ENCODE measurements around the gene FASTK. TPM values are rescaled to one million over a fixed set of nuclear protein-coding genes. Genes with fewer than 3 reads are reported as not detected.
A peak's percentile ranks its signal among the peaks of the same experiment; 100 is the strongest.
"Not testable (repeated sequence)": the region's sequence is repeated elsewhere in the genome, so short reads cannot be mapped to it uniquely, and the experiment has no call there.

The FASTK gene
- total RNA-seq, 1 donor from 2014 or later = 75.7 TPM

GRCh38 chr7:151028948-151029501 lies 51.6 kb downstream of the FASTK start:
- TF ChIP-seq, protein P1, sequence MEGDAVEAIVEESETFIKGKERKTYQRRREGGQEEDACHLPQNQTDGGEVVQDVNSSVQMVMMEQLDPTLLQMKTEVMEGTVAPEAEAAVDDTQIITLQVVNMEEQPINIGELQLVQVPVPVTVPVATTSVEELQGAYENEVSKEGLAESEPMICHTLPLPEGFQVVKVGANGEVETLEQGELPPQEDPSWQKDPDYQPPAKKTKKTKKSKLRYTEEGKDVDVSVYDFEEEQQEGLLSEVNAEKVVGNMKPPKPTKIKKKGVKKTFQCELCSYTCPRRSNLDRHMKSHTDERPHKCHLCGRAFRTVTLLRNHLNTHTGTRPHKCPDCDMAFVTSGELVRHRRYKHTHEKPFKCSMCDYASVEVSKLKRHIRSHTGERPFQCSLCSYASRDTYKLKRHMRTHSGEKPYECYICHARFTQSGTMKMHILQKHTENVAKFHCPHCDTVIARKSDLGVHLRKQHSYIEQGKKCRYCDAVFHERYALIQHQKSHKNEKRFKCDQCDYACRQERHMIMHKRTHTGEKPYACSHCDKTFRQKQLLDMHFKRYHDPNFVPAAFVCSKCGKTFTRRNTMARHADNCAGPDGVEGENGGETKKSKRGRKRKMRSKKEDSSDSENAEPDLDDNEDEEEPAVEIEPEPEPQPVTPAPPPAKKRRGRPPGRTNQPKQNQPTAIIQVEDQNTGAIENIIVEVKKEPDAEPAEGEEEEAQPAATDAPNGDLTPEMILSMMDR (IDR thresholded peaks at IDR 0.05; ENCODE audit: borderline replicate concordance) = no peak
- DNase-seq = no peak
- H3K4me3 ChIP-seq = peak overlapping the region; percentile 85
- peaks cover 6% of the 10 kb centered on the region for H3K36me3 ChIP-seq
- intact Hi-C loops (cut with micrococcal nuclease) = no loop called here
- H3K27me3 ChIP-seq (ENCODE audit: low read depth) = no peaks in the 10 kb centered on the region
- H3K9me3 ChIP-seq (replicated peaks) = no peaks in the 10 kb centered on the region
- peaks cover 26% of the 10 kb centered on the region for H3K4me1 ChIP-seq
- H3K27ac ChIP-seq (replicated peaks) = peak overlapping the region; percentile 93

- peak within 1 kb of the TSS; percentile 85 for H3K4me3 ChIP-seq
- peaks cover 24% of the 10 kb centered on the region for H3K4me1 ChIP-seq
- H3K36me3 ChIP-seq = peaks cover 6% of the 10 kb centered on the region
- TF ChIP-seq, protein P1 (IDR thresholded peaks at IDR 0.05; ENCODE audit: borderline replicate concordance) = peak; percentile 72
- peak; percentile 96 for DNase-seq
- intact Hi-C loops (cut with micrococcal nuclease) = no loop called here
- peaks cover 4% of the 10 kb centered on the region for H3K27me3 ChIP-seq (ENCODE audit: low read depth)
- H3K27ac ChIP-seq (replicated peaks) = peak within 1 kb of the TSS; percentile 93
- no peaks in the 10 kb centered on the region for H3K9me3 ChIP-seq (replicated peaks)
Measured at GRCh38 chr7:151028131-151028947, 52.3 kb downstream of the FASTK start, which contains the start of gene ABCB8. Gene ABCB8 (plus strand): TSS chr7:151028450. CDS start chr7:151028516, 66 bp downstream.

DNA sequence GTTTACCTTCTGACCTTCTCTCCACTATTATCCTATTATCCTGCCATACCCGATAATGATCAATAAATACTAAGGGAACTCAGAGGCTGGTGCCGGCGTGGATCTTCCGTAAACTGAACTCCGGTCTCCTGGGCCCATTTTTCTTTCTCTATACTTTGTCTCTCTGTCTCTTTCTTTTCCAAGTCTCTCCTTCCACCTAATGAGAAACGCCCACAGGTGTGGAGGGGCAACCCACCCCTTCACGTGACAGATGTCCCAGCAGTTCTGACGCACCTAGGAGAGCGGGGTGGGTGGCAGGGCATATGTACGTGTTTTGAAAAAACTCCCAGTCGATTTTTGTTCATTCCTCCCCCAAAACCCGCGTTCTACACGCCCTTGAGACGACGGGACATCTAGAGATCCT lies 52.9 kb downstream of the FASTK start:
- H3K27me3 ChIP-seq (ENCODE audit: low read depth); H3K9me3 ChIP-seq (replicated peaks); intact Hi-C loops (cut with micrococcal nuclease); DNase-seq; H3K36me3 ChIP-seq: not testable (repeated sequence)
- Histone ChIP-seq H3K4me1 (peaks cover 24% of the 10 kb centered on the region), H3K27ac (replicated peaks) (peak overlapping the region; percentile 93), H3K4me3 (peak overlapping the region; percentile 85)

- H3K36me3 ChIP-seq; DNase-seq; H3K9me3 ChIP-seq (replicated peaks); intact Hi-C loops (cut with micrococcal nuclease): not testable (repeated sequence)
- H3K4me3 ChIP-seq = peak overlapping the region; percentile 85
- H3K27me3 ChIP-seq (ENCODE audit: low read depth) = peaks cover 12% of the 10 kb centered on the region
- peaks cover 24% of the 10 kb centered on the region for H3K4me1 ChIP-seq
- H3K27ac ChIP-seq (replicated peaks) = peak overlapping the region; percentile 93
Measured at GRCh38 chr7:151026771-151027727, 53.6 kb downstream of the FASTK start.

Other genes starting within 250 kb of the FASTK start
- gene AOC1, start 228.3 kb downstream of the FASTK start, total RNA-seq = 0.36 TPM
- gene KCNH2, start 102.5 kb downstream of the FASTK start, total RNA-seq = 94.1 TPM
- 12.6 TPM for gene NOS3, start 89.8 kb downstream of the FASTK start, total RNA-seq
- not detected for gene ATG9B, start 56.3 kb downstream of the FASTK start, total RNA-seq
- 28.3 TPM for gene ABCB8, start 52.4 kb downstream of the FASTK start, total RNA-seq
- 5.3 TPM for gene ASIC3, start 32.3 kb downstream of the FASTK start, total RNA-seq
- gene CDK5, start 22.9 kb downstream of the FASTK start, total RNA-seq = 9.6 TPM
- 62.9 TPM for gene SLC4A2, start 21.2 kb downstream of the FASTK start, total RNA-seq
- gene TMUB1, start 2.7 kb upstream of the FASTK start, total RNA-seq = 30.1 TPM
- gene AGAP3, start 5.7 kb upstream of the FASTK start, total RNA-seq = 51.0 TPM
- 1.9 TPM for gene GBX1, start 86.9 kb upstream of the FASTK start, total RNA-seq
- 35.4 TPM for gene ASB10, start 106.4 kb upstream of the FASTK start, total RNA-seq
- not detected for gene H2BK1, start 129.7 kb upstream of the FASTK start, total RNA-seq
- 30.5 TPM for gene ABCF2, start 146.4 kb upstream of the FASTK start, total RNA-seq
- 17.3 TPM for gene CHPF2, start 151.7 kb upstream of the FASTK start, total RNA-seq
- 104 TPM for gene SMARCD3, start 167.9 kb upstream of the FASTK start, total RNA-seq

Data from left ventricle myocardium inferior (tissue), 1 donor.